ENCODE measurements around the gene FOXO3.
A peak's percentile ranks its signal among the peaks of the same experiment; 100 is the strongest.

The FOXO3 gene

GRCh38 chr6:108541843-108542759, 18.6 kb upstream of the FOXO3 start:
- Histone ChIP-seq H3K27ac (ENCODE audit: low read depth, low read length) (no peak overlapping the region), H3K9me2 (replicated peaks; ENCODE audit: control insufficient read depth, low read length) (no peaks in the 10 kb centered on the region), H3K4me3 (ENCODE audit: low read length) (peak overlapping the region; percentile 4), H3K9me3 (ENCODE audit: control insufficient read depth, insufficient read depth, low read length) (no peaks in the 10 kb centered on the region; the same call in 1 of the 2 replicates), H3K4me1 (ENCODE audit: control insufficient read depth, low read length) (peaks cover 13% of the 10 kb centered on the region), H3K4me2 (ENCODE audit: low read length) (peak overlapping the region; percentile 34), H3K27me3 (ENCODE audit: control insufficient read depth, low read length) (no peaks in the 10 kb centered on the region), H3K36me3 (ENCODE audit: control insufficient read depth, low read length) (no peaks in the 10 kb centered on the region), H3K79me2 (ENCODE audit: control insufficient read depth, low read length) (no peaks in the 10 kb centered on the region), H4K20me1 (ENCODE audit: control insufficient read depth, insufficient read depth, low read depth, low read length) (no peaks in the 10 kb centered on the region), H3F3A (ENCODE audit: control insufficient read depth, insufficient read depth) (no peaks in the 10 kb centered on the region)
- TF ChIP-seq EZH2phosphoT487 (IDR thresholded peaks at IDR 0.05; ENCODE audit: borderline replicate concordance, low read length) (no peak), CTCF (IDR thresholded peaks at IDR 0.05; ENCODE audit: low read depth, low read length, poor library complexity, severe bottlenecking) (peak; percentile 89)

GRCh38 chr6:108543175-108543940, 17.4 kb upstream of the FOXO3 start:
- Histone ChIP-seq H3K4me3 (ENCODE audit: low read length) (no peak overlapping the region), H3F3A (ENCODE audit: control insufficient read depth, insufficient read depth) (no peaks in the 10 kb centered on the region), H3K79me2 (ENCODE audit: control insufficient read depth, low read length) (no peaks in the 10 kb centered on the region), H3K4me1 (ENCODE audit: control insufficient read depth, low read length) (peaks cover 13% of the 10 kb centered on the region), H4K20me1 (ENCODE audit: control insufficient read depth, insufficient read depth, low read depth, low read length) (no peaks in the 10 kb centered on the region), H3K9me3 (ENCODE audit: control insufficient read depth, insufficient read depth, low read length) (no peaks in the 10 kb centered on the region; the same call in 1 of the 2 replicates), H3K4me2 (ENCODE audit: low read length) (no peak overlapping the region), H3K27ac (ENCODE audit: low read depth, low read length) (no peak overlapping the region), H3K36me3 (ENCODE audit: control insufficient read depth, low read length) (no peaks in the 10 kb centered on the region), H3K9me2 (replicated peaks; ENCODE audit: control insufficient read depth, low read length) (no peaks in the 10 kb centered on the region), H3K27me3 (ENCODE audit: control insufficient read depth, low read length) (no peaks in the 10 kb centered on the region)
- TF ChIP-seq EZH2phosphoT487 (IDR thresholded peaks at IDR 0.05; ENCODE audit: borderline replicate concordance, low read length) (no peak), CTCF (IDR thresholded peaks at IDR 0.05; ENCODE audit: low read depth, low read length, poor library complexity, severe bottlenecking) (no peak)

- no peaks in the 10 kb centered on the region for H3K27me3 ChIP-seq (ENCODE audit: control insufficient read depth, low read length)
- no peak overlapping the region for H3K4me3 ChIP-seq (ENCODE audit: low read length)
- H3K4me2 ChIP-seq (ENCODE audit: low read length), result no peak overlapping the region
- no peaks in the 10 kb centered on the region for H3F3A ChIP-seq (ENCODE audit: control insufficient read depth, insufficient read depth)
- H3K4me1 ChIP-seq (ENCODE audit: control insufficient read depth, low read length), result peaks cover 13% of the 10 kb centered on the region
- TF ChIP-seq CTCF (IDR thresholded peaks at IDR 0.05; ENCODE audit: low read depth, low read length, poor library complexity, severe bottlenecking) (no peak), EZH2phosphoT487 (IDR thresholded peaks at IDR 0.05; ENCODE audit: borderline replicate concordance, low read length) (no peak)
- no peaks in the 10 kb centered on the region for H4K20me1 ChIP-seq (ENCODE audit: control insufficient read depth, insufficient read depth, low read depth, low read length)
- no peak overlapping the region for H3K27ac ChIP-seq (ENCODE audit: low read depth, low read length)
- H3K9me3 ChIP-seq (ENCODE audit: control insufficient read depth, insufficient read depth, low read length), result no peaks in the 10 kb centered on the region; the same call in 1 of the 2 replicates
- no peaks in the 10 kb centered on the region for H3K9me2 ChIP-seq (replicated peaks; ENCODE audit: control insufficient read depth, low read length)
- no peaks in the 10 kb centered on the region for H3K36me3 ChIP-seq (ENCODE audit: control insufficient read depth, low read length)
- H3K79me2 ChIP-seq (ENCODE audit: control insufficient read depth, low read length), result no peaks in the 10 kb centered on the region
Observed at GRCh38 chr6:108544606-108545005, 16.1 kb upstream of the FOXO3 start.

Data from DOHH2 (cell line).